ENCODE results near the gene CYP4F2.

CYP4F2 gene

GRCh38 chr19:15866636-15867035, 31.2 kb downstream of the CYP4F2 start:
- no peak overlapping the region for H3K27ac ChIP-seq
- H3K79me2 ChIP-seq (ENCODE audit: insufficient read depth, low read depth): no peaks in the 10 kb centered on the region
- no peaks in the 10 kb centered on the region for H3K4me1 ChIP-seq (ENCODE audit: low read depth, poor library complexity, severe bottlenecking)
- H3K27me3 ChIP-seq (ENCODE audit: insufficient read depth, low read depth): peaks cover 12% of the 10 kb centered on the region; the same call in 1 of the 2 replicates
- TF ChIP-seq CTCF (conservative IDR thresholded peaks at IDR 0.05; ENCODE audit: low read depth, low read length): no peak
- H3K4me2 ChIP-seq: no peak overlapping the region
- H3K4me3 ChIP-seq (IDR thresholded peaks at IDR 0.05; ENCODE audit: insufficient read depth, low read depth, low read length): no peak overlapping the region
- no peak overlapping the region for H3K9ac ChIP-seq
- no peaks in the 10 kb centered on the region for H4K20me1 ChIP-seq (ENCODE audit: insufficient read depth)
- no peaks in the 10 kb centered on the region for H3K36me3 ChIP-seq (ENCODE audit: insufficient read depth)
- H2AFZ ChIP-seq (ENCODE audit: low read depth): no peak overlapping the region

GRCh38 chr19:15864824-15865223, 33.0 kb downstream of the CYP4F2 start:
- H3K27ac ChIP-seq: no peak overlapping the region
- no peak overlapping the region for H3K9ac ChIP-seq
- no peak for TF ChIP-seq CTCF (conservative IDR thresholded peaks at IDR 0.05; ENCODE audit: low read depth, low read length)
- no peak overlapping the region for H3K4me3 ChIP-seq (IDR thresholded peaks at IDR 0.05; ENCODE audit: insufficient read depth, low read depth, low read length)
- no peak overlapping the region for H2AFZ ChIP-seq (ENCODE audit: low read depth)
- H3K4me1 ChIP-seq (ENCODE audit: low read depth, poor library complexity, severe bottlenecking): no peaks in the 10 kb centered on the region
- peaks cover 12% of the 10 kb centered on the region; the same call in 1 of the 2 replicates for H3K27me3 ChIP-seq (ENCODE audit: insufficient read depth, low read depth)
- no peaks in the 10 kb centered on the region for H3K79me2 ChIP-seq (ENCODE audit: insufficient read depth, low read depth)
- no peak overlapping the region for H3K4me2 ChIP-seq
- H3K36me3 ChIP-seq (ENCODE audit: insufficient read depth): no peaks in the 10 kb centered on the region
- no peaks in the 10 kb centered on the region for H4K20me1 ChIP-seq (ENCODE audit: insufficient read depth)

- no peaks in the 10 kb centered on the region for H3K79me2 ChIP-seq (ENCODE audit: insufficient read depth, low read depth)
- H3K4me3 ChIP-seq (IDR thresholded peaks at IDR 0.05; ENCODE audit: insufficient read depth, low read depth, low read length): no peak overlapping the region
- H3K4me2 ChIP-seq: no peak overlapping the region
- no peak overlapping the region for H3K27ac ChIP-seq
- no peak overlapping the region for H3K9ac ChIP-seq
- TF ChIP-seq CTCF (conservative IDR thresholded peaks at IDR 0.05; ENCODE audit: low read depth, low read length): no peak
- no peaks in the 10 kb centered on the region for H3K4me1 ChIP-seq (ENCODE audit: low read depth, poor library complexity, severe bottlenecking)
- no peaks in the 10 kb centered on the region for H3K36me3 ChIP-seq (ENCODE audit: insufficient read depth)
- no peaks in the 10 kb centered on the region for H4K20me1 ChIP-seq (ENCODE audit: insufficient read depth)
- H2AFZ ChIP-seq (ENCODE audit: low read depth): no peak overlapping the region
- peaks cover 8% of the 10 kb centered on the region; the same call in 1 of the 2 replicates for H3K27me3 ChIP-seq (ENCODE audit: insufficient read depth, low read depth)
Measured at GRCh38 chr19:15863272-15863671, 34.6 kb downstream of the CYP4F2 start.

- no peak overlapping the region for H3K27ac ChIP-seq
Measured at GRCh38 chr19:15862444-15862843, 35.4 kb downstream of the CYP4F2 start.

More at GRCh38 chr19:15862444-15862843, 35.4 kb downstream of the CYP4F2 start:
- no peak for TF ChIP-seq CTCF (conservative IDR thresholded peaks at IDR 0.05; ENCODE audit: low read depth, low read length)
- Histone ChIP-seq H3K36me3 (ENCODE audit: insufficient read depth) (no peaks in the 10 kb centered on the region), H3K79me2 (ENCODE audit: insufficient read depth, low read depth) (no peaks in the 10 kb centered on the region), H3K4me1 (ENCODE audit: low read depth, poor library complexity, severe bottlenecking) (no peaks in the 10 kb centered on the region), H3K4me2 (no peak overlapping the region), H2AFZ (ENCODE audit: low read depth) (no peak overlapping the region), H3K9ac (no peak overlapping the region), H3K4me3 (IDR thresholded peaks at IDR 0.05; ENCODE audit: insufficient read depth, low read depth, low read length) (no peak overlapping the region), H4K20me1 (ENCODE audit: insufficient read depth) (no peaks in the 10 kb centered on the region), H3K27me3 (ENCODE audit: insufficient read depth, low read depth) (peaks cover 8% of the 10 kb centered on the region; the same call in 1 of the 2 replicates)
